PFSK-1 (cell line): ENCODE results near the gene RAB26.

Experiments used
- REST ChIP-seq, 2 experiments: IDR thresholded peaks; 2 replicates each; pipeline versions ENCODE4 v1.6.1 to v1.8.0; 2011 to 2012; ENCODE audit warnings: low read depth in 2 of 2, low read length in 2 of 2, control low read depth in 1 of 2, inconsistent platforms in 1 of 2, mild to moderate bottlenecking in 1 of 2, moderate library complexity in 1 of 2; ENCODE audit not compliant: insufficient read depth in 1 of 2
- TAF1 ChIP-seq: IDR thresholded peaks from 2 replicates; pipeline ENCODE4 v1.6.1; 2012; ENCODE audit warnings: low read length, control low read depth, borderline replicate concordance; ENCODE audit not compliant: insufficient read depth

- TF ChIP-seq TAF1: no peak
- no peak for TF ChIP-seq REST (IDR thresholded peaks at IDR 0.05; ENCODE audit: insufficient read depth in 1 of 2, low read depth in 2 of 2, low read length in 2 of 2)
Measured at GRCh38 chr16:2180461-2180860, 32.0 kb downstream of the RAB26 start.
